HS-5 (cell line): ENCODE results near the gene SYT5.
"Not testable (repeated sequence)": the region's sequence is repeated elsewhere in the genome, so short reads cannot be mapped to it uniquely, and the experiment has no call there.

Experiments used
- DNase-seq: peaks from one replicate; pipeline ENCODE4 v3.0.0-alpha.2; 2012; ENCODE audit warnings: low read depth

Gene SYT5

DNA sequence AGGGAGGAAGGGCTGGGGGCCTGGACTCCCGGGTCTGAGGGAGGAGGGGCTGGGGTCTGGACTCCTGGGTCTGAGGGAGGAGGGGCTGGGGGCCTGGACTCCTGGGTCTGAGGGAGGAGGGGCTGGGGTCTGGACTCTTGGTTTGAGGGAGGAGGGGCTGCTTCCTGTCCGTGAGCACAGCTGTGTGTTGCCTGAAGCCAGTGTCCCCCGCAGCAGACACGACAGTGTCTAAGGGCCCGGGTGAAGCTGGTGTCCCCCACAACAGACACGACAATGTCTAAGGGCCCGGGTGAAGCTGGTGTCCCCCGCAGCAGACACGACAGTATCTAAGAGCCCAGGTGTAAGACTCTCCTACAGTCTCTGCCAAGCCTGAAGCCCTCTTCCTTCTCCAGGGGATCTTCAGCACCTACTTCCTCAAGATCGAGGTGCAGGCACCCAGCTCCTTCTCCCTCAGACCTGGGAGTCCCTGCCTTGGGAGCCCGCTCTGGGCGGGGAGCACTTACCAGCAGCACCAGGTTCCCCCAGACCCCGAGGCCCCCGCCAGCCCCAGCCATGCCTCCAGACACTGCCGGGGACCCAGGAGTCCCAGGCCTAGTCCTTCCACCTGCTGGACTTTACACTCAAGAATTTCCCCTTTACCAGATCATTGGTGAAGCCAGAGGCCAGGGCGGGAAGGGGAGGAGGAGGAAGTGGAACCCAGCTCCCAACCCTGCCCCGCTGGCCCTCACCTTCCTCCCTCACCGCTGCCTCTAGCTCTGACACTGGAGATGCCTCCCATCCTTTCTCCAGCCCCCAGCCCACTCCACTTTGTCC, 29.0 kb upstream of the SYT5 start, which contains the start of gene PTPRH:
Gene PTPRH (minus strand): TSS at position 622 of the 813 bp plus-strand sequence. CDS start 68 bp downstream, at position 554.
- no peak for DNase-seq

DNA sequence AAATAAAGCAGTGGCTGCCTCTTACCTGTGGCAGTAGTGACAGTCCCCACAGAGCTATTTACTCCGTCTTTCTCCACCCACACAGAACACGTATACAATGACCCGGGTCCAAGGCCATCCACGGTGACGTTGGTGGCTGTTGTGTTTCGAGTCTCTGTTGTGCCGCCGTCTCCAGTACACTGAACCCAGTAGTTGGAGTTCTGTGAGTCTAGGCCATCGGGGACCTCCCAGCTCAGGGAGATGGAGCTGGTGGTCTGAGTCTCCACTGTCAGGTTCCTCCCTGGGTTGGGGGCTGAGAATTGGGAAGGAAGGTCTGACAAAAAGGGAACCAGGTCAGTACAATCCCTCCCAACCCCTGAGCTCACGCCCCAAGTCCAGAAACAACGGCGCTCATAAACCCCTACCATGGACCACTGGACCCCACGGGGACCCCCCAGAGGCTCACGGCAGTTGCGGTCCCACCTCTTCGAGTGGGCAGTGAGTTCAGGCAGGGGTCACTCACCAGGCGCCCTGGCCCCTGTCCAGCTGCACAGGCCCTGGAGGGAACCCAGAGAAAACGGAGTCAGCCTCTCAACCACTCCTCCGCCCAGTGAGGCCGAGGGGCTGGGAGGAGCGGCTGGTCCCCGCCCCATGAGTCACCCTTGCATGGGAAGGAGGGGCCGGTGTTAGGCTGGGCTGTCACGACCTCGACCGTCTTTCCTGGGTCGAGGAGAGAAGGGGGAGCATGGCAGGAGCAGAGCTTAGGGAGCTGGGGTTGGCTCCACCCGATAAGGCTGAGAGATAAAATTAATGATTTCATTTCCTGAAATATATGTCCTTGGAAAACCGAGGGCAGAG, 26.8 kb upstream of the SYT5 start:
- DNase-seq, result peak; percentile 82

DNA sequence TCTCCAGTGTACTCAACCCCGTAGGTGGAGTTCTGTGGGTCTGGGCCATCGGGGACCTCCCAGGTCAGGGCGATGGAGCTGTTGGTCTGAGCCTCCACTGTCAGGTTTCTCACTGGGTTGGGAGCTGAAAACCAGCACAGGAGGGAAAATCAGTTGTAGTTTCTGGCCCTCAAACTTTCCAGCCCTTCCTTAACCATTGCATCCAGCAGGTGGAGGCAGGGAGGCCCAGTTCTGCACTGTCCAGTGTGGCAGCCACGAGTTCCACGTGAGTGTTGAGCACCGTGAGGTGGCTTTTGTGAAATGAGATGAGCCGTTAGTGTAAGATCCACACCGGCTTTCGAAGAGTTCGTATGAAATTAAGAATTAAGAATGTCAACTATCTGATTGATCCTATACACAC, 22.1 kb upstream of the SYT5 start:
- DNase-seq, result not testable (repeated sequence)

DNA sequence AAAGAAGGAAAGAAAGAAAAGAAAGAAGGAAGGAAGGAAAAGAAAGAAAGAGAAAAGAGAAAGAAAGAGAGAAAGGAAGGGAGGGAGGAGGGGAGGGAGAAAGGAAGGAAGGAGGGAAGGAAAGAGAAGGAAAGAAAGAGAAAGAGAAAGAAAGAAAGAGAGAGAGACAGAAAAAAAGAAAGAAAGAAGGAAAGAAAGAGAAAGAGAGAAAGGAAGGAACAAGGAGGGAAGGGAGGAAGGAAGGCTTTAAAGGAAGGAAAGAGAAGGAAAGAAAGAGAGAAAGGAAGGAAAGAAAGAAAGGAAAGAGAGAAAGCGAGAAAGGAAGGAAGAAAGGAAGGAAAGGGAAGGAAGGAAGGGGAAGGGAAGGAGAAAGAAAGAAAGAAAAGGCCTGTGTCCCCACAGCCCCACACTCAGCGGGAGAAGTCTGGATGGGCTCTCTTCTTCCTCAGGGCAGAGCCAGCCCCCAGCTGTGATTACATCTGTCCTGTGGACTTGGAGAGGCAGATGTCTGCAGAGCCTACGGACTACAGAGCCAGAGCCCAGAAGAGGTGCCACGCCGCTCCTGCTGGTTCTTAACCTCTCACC, 19.6 kb upstream of the SYT5 start:
- no peak for DNase-seq

DNA sequence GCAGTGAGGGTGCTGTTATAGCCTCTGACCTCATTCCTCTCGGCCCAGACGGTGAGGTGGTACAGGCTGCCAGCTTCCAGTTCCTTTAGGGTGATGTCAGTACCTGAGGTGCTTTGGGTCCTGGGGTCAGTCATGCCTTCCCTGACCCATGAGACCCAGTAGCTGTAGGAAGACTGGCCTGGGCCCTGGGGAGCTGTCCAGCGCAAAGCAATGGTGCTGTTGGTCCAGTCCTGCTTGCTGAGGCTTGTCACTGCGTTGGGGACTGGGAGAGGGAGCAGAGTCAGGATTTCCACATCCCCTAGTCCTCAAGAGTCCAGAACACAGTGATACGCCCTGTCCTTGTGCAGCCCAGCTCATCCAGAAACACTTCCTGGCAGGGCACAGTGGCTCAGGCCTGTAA, 18.6 kb upstream of the SYT5 start:
- no peak for DNase-seq

DNA sequence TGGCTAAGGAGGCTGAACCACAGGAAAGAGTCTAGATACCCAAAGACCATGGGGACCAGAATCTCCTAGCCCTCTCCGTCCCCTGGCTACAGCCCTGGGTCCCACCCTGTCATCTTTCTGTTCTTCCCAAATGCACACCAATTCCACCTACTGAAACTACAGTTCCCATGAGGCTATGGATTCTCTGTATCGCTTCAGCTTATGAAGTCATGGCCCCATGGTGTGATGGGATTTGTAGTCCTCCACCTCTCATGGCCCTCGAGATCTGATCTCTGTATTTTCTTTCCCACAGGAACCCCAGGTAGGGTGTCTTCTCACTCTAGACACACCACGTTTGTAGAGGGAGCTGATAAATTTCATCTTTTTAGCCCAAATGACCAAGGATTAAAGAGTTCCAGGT, 17.4 kb upstream of the SYT5 start:
- no peak for DNase-seq

DNA sequence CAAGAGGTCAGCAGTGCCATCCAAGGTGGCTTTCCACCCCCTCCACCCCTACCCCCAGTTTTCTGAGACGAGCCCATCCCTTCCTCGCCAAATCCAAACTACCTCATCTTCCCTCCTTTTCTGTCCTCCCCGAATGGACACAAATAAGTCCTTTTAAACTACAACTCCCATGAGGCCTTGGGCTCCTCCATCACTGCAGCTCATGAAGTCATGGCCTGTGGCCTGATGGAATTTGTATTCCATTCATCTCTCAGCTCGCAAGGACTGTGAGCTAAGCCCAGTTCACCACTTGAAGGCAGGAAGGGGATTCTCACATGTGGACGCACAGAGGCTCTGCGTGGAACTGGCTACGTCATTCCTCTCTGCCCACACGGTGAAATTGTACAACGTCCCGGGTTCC, 16.7 kb upstream of the SYT5 start:
- no peak for DNase-seq

DNA sequence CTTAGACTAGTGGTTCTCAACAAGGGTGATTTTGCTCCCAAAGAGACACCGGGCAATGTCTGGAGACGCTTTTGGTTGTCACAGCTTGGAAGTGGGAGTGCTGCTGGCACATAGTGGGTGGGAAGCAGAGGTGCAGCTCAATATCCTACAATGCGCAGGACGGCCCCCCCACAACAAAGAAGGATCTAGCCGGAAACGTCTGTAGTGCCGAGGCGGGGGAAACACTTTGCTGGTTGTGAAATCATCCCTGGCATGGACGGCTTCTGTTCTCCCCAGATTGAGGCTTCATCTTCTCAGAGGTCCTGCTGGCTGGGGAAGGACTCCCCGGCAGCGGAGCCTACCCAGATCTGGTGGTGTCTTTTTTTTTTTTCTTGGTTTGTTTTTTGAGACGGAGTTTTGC, 13.4 kb upstream of the SYT5 start:
- no peak for DNase-seq

DNA sequence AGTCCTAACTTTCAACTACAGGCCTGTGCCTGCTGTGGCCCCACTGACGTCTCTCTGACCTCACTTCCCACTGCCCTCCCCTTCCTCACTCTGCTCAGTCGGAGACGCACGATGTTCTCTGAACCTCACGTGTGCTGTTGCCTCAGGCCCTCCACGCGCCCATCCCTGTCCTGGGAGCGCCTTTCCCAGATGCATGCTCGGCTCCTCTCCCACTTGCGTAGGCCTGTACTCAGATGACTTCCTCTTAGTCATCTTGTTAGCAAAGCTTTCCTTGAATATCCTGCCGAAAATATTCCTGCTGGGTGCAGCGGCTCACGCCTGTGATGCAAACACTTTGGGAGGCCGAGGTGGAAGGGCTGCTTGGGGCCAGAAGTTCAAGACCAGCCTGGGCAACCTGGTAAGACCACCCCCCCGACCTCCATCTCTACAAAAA, 9.3 kb upstream of the SYT5 start:
- peak; percentile 89 for DNase-seq

DNA sequence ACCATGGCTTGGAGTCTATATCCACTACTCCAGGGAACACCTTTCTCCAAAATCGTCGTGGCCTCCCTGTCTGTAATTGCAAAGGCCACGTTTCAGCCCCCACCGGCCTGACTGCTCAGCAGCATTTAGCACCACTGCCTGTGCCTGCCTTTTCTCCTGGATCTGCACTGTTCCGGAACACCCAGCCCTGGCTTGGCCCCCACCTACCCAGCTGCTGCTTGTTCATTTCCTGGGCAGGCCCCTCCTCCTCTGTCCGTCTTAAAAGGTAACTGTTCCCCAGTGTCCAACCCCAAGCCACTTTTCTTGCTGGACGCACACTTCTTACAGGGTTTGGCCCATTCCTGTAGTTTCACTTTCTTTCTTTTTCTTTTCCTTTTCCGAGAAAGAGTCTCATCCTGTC, 8.5 kb upstream of the SYT5 start:
- no peak for DNase-seq

DNA sequence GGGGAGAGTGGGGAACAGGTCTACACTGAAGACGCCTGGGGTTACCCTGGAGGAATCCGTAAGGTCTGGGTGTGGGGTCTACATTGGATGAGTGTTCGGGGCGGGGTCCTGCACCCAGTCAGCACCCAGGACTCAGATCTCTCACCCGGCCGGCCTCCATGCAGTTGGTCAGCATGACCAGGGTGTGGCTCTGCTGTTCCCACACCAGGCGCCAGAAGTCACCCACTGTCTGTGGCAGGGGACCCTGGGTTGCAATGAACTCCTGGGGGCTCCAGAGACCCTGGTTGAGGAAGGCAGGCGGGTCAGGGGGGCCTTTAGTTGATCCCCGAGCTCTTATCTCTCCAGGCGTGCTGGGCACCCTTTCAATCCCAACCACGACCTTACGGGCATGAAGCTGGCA, 6.0 kb upstream of the SYT5 start:
- DNase-seq, result no peak

DNA sequence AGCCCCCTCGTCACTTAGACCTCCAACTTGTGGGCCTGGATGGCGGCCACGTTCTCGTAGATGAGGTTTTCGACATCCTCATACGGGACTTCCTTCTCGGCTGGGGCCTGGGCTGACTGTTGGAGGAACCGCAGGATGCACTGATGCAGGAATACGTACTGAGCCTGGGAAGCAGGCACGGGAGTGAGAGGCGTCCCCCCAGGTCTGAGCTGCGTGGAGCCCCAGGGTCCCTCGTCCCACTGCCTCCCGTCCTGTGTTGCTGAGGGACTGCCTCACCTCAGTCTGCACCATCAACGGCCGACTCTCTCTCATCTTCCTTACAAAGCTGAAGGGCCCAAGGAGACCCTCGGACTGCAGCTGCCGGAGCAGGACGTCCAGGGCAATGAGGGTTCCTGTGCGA, 1.7 kb upstream of the SYT5 start:
- no peak for DNase-seq

DNA sequence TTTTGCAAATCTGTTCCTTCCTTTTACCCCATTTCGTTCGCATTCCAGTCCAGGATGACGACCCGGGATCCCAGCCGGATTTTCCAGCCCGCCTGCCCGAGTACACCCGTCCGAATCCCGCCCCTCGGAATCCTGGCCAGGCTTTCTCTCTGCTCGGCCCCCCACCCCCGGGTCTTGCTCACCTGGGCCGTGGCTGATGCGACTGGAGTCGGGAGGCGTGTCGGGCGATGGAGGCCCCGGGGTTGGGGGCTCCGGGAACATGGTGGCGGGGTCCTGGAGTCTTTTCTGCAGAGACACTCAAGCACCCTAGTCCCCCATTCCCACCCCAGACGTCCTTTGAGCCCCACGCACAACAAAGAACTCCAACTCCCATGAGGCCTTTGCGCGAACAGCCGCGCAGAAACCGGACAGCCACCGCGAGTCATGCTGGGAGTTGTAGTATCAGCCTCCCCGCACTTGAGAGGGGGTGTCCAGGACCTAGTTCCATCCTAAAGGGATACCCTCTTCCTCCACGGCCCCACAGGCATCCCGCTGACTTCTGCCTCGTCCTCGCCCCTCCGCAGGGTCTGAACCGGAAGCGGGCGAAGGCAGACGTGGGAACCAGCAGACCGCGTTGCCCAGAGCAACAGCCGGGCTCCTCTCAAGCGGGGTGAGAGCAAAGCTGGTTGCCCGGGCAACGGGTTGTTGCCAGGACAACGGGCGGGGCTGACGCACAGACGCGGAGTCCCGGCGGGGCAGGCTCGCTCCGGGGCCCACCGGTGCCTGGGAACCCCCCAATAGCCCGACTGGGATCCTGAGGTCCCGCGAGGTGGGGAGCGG, 1.1 kb downstream of the SYT5 start:
- DNase-seq, result peak; percentile 53

DNA sequence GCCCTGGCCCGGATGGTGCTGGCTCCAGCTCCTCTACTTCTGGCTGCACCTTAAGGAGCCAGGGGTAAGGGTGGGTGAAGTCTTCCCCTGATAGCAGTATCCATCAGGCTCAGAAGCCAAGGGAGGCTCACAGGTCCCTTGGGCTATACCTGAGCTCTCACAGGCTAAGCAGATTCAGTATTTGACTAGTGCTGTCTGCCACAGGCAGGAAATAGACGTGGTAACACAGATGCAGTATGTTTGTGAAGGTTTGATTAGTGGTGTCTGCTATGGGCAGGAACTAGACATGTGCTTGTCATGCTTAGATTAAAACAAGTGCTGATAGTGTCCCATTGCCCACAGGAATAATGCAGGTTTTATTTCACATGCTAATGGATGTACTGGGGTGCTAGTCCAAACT, 4.0 kb downstream of the SYT5 start:
- DNase-seq, result no peak

DNA sequence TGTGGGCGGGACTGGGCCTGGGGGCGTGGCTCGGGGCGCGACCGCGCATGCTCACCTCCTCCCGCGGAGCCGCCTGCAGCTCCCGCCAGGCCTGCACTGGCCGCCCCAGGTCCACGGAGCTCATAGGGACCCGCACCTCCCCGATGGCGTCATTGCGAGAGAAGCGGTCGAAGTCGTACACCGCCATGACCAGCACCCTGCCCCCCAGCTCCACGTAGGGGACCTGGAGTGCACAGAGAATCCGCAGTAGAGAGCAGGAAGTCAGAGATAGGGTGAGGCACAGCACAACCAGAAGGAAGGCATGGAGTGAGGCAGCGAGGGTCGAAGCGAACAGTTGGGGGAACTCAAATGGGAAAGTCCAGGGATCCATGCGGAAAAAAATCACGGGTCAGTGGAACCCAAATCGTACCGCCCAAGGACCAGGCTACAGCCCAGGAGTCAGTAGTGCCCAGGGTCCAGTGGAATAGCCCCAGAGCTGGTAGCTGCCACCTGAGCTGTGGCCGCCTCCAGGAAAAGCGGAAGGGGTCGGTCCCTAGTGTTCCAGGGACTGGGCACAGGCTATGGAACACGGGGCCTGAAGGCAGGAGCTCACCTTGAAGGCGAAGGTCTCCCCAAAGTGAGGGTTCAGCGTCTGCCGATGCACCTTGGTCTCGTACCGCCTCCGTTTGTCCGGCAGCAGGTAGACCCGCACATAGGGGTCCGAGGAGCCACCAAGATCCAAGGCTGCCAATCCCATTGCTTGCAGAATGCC, 4.8 kb downstream of the SYT5 start:
- no peak for DNase-seq

DNA sequence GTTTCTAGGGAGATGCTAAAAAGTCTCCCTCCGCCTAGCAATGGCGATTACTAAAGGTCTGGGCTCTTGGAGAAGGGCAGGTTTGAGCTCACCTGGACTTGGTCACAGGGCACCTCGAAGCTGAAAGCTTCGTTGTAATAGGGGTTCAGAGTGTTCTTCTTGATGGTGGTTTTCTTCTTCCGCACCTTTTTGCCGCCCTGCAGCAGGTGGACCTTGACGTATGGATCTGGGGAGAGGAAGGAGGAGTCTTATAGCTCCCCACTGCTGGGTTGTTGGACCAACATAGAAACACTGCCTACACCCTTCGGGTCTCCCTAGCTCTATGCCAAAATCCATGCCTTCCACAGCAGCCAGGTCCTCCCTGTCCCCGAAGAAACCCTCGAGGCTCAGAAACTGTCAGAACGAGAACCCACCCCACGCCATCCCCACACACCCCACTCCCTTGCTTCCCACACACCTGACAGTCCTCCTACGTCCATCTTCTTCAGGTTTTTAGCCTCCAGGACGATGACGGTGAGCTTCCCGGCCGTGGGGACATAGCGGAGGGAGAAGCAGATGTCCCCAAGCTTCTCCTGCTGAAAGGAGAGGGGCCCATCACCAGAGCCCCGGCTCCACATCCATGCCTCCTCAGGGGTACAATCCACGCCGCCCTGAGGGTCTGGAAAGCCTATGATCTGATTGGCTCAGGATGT, 5.5 kb downstream of the SYT5 start:
- DNase-seq, result no peak

DNA sequence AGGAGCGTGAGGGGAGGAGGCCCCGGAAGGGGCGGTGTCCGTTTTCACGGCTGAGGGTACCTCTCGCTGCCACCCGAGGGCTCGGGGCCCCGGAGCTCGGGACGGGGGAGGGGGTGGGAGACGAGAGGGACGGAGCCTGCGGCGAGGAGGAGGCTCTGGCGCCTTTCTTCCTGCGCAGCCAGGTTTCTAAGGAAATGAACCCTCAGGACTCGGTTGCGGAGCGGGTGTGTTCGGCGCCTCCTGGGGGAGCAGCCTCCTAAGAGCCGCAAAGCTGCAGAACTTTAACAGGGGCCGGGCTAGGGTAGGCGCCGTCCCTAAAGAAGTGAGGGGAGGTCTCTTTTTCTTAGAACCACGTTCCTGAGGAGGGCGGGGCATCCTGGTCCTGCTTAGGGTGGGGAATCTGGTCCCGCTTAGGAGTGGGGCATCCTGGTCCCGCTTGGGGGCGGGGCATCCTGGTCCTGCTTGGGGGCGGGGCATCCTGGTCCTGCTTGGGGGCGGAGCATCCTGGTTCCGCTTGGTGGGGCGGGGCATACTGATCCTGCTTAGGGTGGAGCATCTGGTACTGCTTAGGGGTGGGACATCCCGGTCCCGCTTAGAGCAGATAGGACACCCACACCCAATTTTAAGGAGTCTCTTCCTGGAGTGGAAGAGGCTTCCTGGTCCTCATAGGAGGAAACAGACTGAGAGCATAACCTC, 6.2 kb downstream of the SYT5 start:
- DNase-seq, result peak; percentile 73

DNA sequence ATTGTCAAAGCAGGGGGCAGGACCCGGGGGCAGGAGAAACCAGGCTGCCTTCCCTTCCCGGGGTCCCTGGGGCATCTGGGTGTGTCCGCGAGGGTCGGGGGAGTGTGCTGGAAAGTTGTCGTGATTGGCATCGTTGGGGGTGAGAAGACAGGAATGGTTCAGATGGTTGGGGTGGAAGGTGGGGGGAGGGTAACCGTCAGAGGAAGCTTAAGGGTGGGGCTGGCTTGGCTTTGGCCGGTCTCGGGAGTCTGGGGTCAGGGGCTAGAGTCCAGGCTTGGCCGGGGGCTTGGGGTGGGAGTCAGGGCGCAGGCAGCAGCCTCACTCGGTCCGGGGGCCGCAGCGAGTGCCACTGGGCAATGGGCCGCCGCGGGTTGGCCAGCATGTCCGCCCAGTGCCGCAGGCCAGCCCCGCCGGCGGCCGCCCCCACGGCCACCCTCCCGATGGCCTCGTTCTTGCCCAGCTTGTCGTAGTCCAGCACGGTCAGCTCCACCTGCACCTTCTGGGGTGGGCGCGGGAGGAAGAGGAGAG, 6.8 kb downstream of the SYT5 start:
- no peak for DNase-seq

DNA sequence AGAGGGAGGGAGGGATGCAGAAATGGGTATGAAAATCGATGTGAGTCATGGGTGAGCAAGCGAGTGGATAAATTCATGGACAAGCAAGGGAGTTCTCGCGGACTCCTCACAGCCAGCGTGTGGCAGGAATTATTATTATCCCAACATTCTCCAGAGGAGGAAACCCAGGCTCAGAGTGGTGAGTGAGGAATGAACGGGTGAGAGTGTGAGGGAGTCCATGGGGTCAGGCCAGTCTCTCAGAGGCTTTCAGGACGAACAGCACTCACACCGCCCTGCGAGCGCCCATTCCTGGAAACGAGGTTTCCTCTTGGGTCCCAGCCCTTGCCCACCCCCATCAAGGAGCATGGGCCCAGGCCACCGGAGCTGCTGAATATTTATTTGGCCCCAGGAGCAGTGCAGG, 7.3 kb downstream of the SYT5 start:
- DNase-seq, result peak; percentile 68

DNA sequence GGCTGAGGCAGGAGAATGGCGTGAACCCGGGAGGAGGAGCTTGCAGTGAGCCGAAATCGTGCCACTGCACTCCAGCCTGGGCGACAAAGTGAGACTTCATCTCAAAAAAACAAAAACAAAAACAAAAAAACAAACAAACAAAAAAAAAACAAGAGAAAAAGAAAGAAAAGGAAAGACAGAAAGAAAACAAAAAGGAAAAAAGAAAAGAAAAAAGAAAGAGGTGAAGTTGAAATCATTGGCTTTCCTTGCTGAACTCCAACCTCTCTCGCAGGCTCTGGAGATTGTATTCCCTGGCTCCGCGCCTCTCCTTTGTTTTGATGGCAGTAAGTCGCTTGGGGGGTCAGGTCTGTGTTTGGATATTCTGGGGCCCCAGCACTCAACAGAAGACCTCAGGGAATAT, 7.8 kb downstream of the SYT5 start:
- not testable (repeated sequence) for DNase-seq
